Lung (tissue), 12 donors: ENCODE data around the gene STK32A. TPM values are rescaled to one million over a fixed set of nuclear protein-coding genes. Genes with fewer than 3 reads are reported as not detected.

Experiments used
- ATAC-seq: fragments of 200-7000 bp; cut with Tn5 transposase; one replicate; pipeline ENCODE4 v1.9.1; 2020; ENCODE audit warnings: moderate number of reproducible peaks; ENCODE audit not compliant: insufficient read depth, low FRiP score
- DNase-seq, 3 donors: peaks; one replicate each; pipeline ENCODE4 v3.0.0-alpha.2; 2013 to 2017
- H3K27ac ChIP-seq, 2 donors: one replicate each; pipeline ENCODE4 v1.5.1; 2013; ENCODE audit warnings: mild to moderate bottlenecking in 2 of 2, moderate library complexity in 2 of 2, control low read depth in 1 of 2, inconsistent platforms in 1 of 2, low read depth in 1 of 2, low read length in 1 of 2
- H3K27me3 ChIP-seq, 3 donors: one replicate each; pipeline ENCODE4 v1.5.1; 2013; ENCODE audit warnings: low read length in 2 of 3; ENCODE audit not compliant: control insufficient read depth in 3 of 3, insufficient read depth in 3 of 3
- H3K36me3 ChIP-seq, 4 donors: one replicate each; pipeline ENCODE4 v1.5.1; 2013; ENCODE audit warnings: low read length in 4 of 4, mild to moderate bottlenecking in 1 of 4, moderate library complexity in 1 of 4; ENCODE audit not compliant: control insufficient read depth in 4 of 4, insufficient read depth in 4 of 4
- H3K4me1 ChIP-seq, 5 donors: one replicate each; pipeline ENCODE4 v1.5.1; 2013; ENCODE audit warnings: low read length in 5 of 5, mild to moderate bottlenecking in 2 of 5, moderate library complexity in 1 of 5; ENCODE audit not compliant: control insufficient read depth in 5 of 5, insufficient read depth in 5 of 5
- H3K4me3 ChIP-seq: one replicate; pipeline ENCODE4 v1.5.1; 2013; ENCODE audit warnings: mild to moderate bottlenecking, control low read depth, moderate library complexity
- H3K9ac ChIP-seq, 2 donors: one replicate each; pipeline ENCODE4 v1.5.1; 2013; ENCODE audit warnings: low read length in 2 of 2, control low read depth in 1 of 2; ENCODE audit not compliant: insufficient read depth in 1 of 2
- H3K9me3 ChIP-seq, 4 donors: one replicate each; pipeline ENCODE4 v1.5.1; 2013; ENCODE audit warnings: low read length in 3 of 4, mild to moderate bottlenecking in 1 of 4, moderate library complexity in 1 of 4; ENCODE audit not compliant: control insufficient read depth in 4 of 4, insufficient read depth in 3 of 4
- CTCF ChIP-seq: IDR thresholded peaks from 2 replicates; pipeline ENCODE4 v1.5.1; 2012; ENCODE audit warnings: mild to moderate bottlenecking; ENCODE audit errors: control extremely low read depth, extremely low read depth
- WGBS, 2 donors: extraction: QIAGEN DNeasy Blood & Tissue Kit; methylation state at CpG; one replicate each; pipeline ENCODE4 v1.1.7; 2013; 5-methylcytosine and 5-hydroxymethylcytosine counted together
- polyA plus RNA-seq, 2 donors: library from polyadenylated mRNA; stranded (reverse); fragments of 200-250 nt; gene quantifications; one replicate each; pipeline ENCODE4 v1.2.1, GENCODE V29; 2013
- total RNA-seq, 2 donors: library from RNA; depleted of rRNA in 1 of 2; stranded (reverse); fragments of >200 nt in 1 of 2; gene quantifications; one replicate each; pipeline ENCODE4 v1.2.1, GENCODE V29; 2014 to 2021
- donor health status: control.
- donor health status: control.
- donor health status: Bipolar disorder and iron deficiency.
- donor health status: healthy.
- donor health status: DM: yes; HTN: yes; CAD: no.

Gene STK32A
- total and polyA plus RNA-seq, 4 donors: 1.1 to 8.7 (median 4.6) TPM

- DNase-seq (no peak), ATAC-seq (no peak)
- Histone ChIP-seq H3K9me3 (no peaks in the 10 kb centered on the region), H3K36me3 (peaks cover 0 to 2% (median 0%) of the 10 kb centered on the region in 4 donors), H3K27ac (no peak overlapping the region), H3K9ac (no peak overlapping the region), H3K27me3 (no peaks in the 10 kb centered on the region), H3K4me1 (no peaks in the 10 kb centered on the region), H3K4me3 (no peak overlapping the region)
- 72 to 74% methylated on average over 7 of the region's 7 CpGs for WGBS, 2 donors
- TF ChIP-seq CTCF: no peak
Measured at GRCh38 chr5:147388184-147389108, 153.6 kb downstream of the STK32A start.

DNA sequence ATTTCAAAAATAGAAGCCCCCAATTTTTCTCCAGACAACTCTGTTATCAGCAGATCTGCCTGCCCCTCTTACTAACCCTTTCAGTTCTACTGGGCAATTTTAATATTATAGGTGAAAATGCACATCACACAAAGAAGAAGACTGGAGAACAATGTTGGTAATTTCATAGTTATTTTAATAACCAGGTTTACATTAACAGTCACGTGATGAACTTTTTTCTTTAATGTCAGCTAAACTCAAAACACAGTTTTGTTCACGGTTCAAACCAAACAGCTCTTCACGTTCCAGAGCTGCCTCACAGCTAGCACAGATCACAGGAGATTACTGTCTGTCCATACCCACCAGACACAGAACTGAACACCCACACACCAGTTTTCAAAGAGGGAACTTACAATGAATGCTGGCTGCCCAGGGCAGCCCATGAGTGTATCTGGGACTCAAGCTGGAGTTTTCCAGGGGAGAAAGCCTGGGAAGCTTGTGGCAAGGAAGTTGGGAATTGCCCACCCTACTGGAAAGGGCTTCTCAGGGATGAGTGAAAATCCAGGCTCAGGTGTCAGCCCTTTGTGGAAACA, 155.9 kb downstream of the STK32A start:
- WGBS, 2 donors: 84 to 87% methylated on average over 3 of the region's 3 CpGs
- no peak for TF ChIP-seq CTCF
- Histone ChIP-seq H3K36me3 (peaks cover 0 to 2% (median under 1%) of the 10 kb centered on the region in 4 donors), H3K27ac (no peak overlapping the region), H3K9me3 (no peaks in the 10 kb centered on the region), H3K9ac (no peak overlapping the region), H3K4me1 (peaks cover 0 to 3% (median 0%) of the 10 kb centered on the region in 5 donors), H3K27me3 (no peaks in the 10 kb centered on the region), H3K4me3 (no peak overlapping the region)
- DNase-seq (no peak), ATAC-seq (no peak)

DNA sequence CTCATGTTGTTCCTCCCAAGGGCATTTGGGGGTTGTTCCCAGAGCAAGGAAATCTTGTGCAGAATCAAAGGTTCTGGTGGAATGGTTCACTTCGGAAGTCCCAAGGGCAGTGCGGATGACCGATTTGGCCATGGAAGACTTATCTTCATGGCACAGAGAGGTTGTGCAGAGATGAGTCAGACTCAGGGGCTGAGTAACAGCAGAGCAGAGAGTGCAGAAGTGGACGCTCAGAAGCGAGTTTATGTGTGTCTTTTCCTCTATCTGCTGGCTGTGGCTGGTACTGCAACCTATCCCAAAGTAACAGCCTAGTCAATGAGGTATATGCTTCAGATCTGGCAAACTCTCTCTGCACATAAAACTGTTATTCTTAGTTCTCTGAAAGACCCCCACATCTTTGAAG, 157.0 kb downstream of the STK32A start:
- Histone ChIP-seq H3K4me1 (peaks cover 0 to 3% (median 0%) of the 10 kb centered on the region in 5 donors), H3K27me3 (no peaks in the 10 kb centered on the region), H3K9ac (no peak overlapping the region), H3K27ac (no peak overlapping the region), H3K36me3 (peaks cover 0 to 9% (median 7%) of the 10 kb centered on the region in 4 donors), H3K9me3 (no peaks in the 10 kb centered on the region), H3K4me3 (no peak overlapping the region)
- WGBS, 2 donors: 74 to 75% methylated on average over 5 of the region's 5 CpGs
- peak in 2 of 3 donors; percentile 26 to 40 for DNase-seq
- ATAC-seq: peak; percentile 43
- TF ChIP-seq CTCF: no peak
